NCI-H146 treated with DMSO at 0.1 percent for 48 hours (cell line): ENCODE measurements around the gene SLC1A3.

Source experiments
- DNase-seq: peaks from one replicate; lab custom pipeline; 2025; ENCODE audit not compliant: unreplicated experiment; lab: John Stamatoyannopoulos, UW

Gene SLC1A3

DNA sequence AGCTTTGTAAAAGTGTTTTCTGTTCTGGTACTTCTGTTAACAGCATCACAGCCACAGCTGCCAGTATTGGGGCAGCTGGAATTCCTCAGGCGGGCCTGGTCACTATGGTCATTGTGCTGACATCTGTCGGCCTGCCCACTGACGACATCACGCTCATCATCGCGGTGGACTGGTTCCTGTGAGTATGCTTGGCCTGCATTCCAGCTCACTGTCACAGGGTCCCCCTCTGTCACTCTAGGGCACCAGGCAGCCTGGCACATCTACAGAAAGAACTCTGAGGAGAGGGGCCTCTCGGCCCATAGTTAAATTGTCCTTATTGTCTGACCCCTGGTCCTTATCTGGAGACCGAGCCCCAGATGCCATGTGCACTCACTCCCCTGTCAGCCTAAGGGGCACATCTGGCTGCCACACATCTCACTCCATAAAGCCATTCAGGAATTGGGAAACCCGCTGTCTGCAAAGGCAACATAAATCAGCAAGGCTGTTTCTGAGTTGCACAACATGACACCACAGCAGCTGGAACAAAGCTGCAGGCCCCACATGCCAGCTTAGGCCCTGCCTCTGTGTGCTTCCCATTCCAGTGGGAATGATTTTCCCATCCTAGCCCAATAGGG, 77.5 kb downstream of the SLC1A3 start:
- no peak for DNase-seq

DNA sequence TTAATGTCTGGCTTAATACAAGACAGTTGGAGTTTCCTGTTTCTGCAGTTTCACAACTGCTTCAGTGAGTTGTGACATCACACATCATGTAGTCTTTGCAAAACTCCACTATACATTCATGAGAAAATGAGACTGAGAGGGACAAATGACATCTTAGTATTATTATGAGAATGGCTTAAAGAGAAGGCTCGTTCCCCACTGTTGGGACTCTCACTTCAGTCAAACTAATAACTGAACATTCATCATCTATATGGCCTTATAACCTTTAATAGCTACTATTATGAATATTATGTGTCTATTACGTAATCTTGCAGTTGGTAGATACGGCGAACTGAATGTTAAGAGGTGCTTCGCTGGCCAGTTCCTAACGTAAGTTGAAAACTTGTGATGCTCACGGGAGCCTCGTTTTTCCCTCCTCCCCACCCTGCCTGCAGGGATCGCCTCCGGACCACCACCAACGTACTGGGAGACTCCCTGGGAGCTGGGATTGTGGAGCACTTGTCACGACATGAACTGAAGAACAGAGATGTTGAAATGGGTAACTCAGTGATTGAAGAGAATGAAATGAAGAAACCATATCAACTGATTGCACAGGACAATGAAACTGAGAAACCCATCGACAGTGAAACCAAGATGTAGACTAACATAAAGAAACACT, 79.4 kb downstream of the SLC1A3 start:
- no peak for DNase-seq

DNA sequence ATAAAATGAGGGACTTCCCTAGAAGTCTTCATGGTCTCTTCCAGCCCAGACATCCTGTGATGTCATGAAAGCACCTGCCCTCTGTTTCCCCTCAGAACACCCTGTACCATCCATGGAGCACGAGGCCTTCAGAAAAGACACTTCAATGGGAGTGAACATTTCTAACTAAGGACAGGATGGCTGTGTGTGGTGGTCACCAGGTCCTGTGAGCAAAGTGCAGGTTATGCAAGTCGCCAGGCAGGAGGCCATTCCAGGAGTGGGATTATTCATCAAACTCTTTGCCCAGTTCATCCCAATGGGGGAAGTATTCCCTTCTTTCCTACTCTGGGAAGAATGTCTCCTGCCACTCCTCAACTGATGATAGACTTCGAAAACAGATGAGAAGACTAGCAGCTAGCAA, 80.5 kb downstream of the SLC1A3 start:
- DNase-seq = no peak

DNA sequence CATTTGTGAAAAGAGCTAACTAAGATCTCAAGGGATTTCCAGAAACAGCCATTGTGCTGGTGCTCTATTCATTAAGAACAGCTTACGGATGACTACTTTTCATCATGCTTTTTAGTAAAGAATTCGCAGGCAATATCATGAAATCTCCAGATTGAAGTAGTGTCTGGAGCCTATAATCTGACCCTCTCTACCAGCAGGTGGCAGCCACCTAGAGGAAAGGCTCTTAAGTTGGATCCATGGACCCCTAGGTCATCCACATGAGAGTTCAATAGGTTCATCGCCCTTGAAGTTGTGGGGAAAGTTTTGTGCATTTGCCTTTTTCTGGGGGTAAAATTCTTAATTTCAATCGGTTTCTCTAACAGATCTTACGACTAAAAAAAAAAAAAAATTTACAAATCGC, 82.3 kb downstream of the SLC1A3 start:
- DNase-seq = no peak

DNA sequence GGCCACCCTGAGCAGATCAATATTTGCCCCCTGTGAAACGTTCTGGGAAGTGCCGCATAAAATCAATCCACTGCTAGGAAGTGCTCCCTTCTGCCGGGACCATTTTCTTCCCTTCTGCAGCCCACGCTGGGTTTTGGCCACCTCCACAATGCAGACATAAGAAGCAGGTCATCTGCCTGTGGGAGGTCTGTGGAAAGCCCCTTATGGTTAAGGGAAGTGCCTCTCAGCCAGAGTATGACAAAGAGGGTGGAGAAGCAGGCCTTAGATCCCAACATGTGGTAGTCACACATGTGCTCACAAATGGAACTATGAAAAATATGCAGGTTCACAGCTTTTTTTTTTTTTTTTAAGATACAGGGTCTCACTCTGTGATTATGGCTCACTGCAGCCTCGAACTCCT, 82.8 kb downstream of the SLC1A3 start:
- DNase-seq = no peak

DNA sequence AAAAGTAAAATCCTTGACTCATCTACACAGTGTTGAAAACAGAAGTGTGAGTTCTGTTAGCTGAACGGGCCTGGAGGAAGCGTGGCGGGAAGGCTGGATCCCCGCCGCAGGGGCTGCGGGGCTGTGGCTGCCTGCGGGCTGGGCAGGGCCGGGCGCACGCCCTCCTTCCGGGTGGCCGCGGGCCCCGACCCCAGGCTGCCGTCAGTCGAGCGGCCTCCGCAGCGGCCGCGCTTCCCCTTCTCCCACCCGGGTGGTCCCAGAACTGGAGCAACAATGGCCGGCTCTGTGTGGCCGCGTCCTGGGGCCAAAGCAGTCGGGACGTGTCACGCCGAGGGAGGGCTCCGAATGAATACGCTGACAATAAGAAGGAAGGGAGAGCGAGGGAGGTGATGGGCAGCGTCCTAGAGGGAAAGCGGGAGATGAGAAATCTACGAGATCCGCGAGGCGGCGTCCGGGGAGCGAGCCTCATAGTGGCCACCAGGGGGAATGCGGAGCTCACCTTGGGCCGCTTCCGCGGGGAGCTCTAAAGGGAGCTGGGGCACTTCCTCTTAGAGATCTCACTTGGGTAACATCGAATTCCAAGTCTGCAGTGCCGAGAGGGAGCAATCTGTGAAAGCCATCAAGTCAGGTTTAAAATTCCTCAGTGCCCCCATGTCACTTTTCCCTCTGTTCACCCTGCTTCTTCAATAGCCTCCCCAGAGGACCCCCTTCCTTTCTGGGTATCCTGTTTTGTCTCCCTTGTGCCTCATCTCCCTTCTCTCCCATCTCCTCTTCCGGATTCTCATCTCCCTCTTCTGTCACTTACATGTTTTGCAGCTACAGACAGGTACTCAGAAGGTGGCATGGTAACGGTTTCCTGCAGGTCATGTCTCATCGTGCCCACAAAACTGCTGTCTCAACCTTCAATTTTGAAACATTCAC, 83.9 kb downstream of the SLC1A3 start:
- DNase-seq = peak; percentile 21

DNA sequence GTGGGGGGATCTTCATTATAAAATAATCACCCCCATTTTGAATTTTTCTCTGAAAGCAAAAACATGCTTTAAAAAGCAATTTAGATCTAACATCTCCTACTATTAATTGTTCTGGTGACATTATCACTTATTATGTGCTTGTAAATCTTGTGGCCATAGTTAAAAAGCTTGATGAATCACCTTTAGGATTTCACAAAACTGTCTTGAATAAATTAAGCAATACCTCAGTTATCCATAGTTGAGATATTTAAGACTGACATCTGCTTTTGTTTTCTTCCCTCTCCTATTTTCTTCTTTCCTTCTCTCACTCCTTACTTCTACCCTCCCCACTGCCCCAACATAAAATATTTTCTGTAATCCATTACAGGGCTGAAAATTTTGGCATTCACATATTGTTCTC, 84.8 kb downstream of the SLC1A3 start:
- no peak for DNase-seq

DNA sequence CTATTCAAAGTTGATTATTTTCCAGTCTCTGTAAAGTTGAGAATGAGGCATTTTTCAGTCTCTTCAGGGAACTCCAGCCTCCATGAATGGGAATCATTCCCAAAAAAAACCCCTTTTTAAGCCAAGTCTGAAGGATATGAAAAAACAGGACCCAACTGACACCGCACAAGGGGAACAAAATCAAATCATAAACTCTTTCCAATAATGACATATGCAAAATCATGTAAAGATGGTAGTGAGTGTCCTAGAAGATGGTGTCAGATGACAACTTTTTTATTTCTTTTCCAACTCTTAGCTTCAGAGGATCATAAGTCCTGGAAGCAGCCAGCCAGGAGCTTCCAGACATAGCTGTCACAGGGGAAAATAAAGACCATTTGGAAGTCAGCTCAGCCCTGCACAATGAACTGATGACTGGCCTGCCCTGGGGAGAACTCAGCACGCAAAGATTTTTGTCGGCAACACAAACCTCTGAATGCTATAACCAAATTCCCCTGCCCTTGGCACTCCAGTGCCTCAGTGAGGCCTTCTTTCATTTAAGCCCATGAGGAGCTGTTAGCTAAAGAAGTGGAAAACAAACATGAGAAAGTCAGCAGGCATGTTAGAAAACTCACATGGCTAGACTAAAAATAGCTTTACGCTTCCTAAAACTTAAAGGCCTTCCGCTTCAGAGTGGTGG, 85.4 kb downstream of the SLC1A3 start:
- DNase-seq = no peak

DNA sequence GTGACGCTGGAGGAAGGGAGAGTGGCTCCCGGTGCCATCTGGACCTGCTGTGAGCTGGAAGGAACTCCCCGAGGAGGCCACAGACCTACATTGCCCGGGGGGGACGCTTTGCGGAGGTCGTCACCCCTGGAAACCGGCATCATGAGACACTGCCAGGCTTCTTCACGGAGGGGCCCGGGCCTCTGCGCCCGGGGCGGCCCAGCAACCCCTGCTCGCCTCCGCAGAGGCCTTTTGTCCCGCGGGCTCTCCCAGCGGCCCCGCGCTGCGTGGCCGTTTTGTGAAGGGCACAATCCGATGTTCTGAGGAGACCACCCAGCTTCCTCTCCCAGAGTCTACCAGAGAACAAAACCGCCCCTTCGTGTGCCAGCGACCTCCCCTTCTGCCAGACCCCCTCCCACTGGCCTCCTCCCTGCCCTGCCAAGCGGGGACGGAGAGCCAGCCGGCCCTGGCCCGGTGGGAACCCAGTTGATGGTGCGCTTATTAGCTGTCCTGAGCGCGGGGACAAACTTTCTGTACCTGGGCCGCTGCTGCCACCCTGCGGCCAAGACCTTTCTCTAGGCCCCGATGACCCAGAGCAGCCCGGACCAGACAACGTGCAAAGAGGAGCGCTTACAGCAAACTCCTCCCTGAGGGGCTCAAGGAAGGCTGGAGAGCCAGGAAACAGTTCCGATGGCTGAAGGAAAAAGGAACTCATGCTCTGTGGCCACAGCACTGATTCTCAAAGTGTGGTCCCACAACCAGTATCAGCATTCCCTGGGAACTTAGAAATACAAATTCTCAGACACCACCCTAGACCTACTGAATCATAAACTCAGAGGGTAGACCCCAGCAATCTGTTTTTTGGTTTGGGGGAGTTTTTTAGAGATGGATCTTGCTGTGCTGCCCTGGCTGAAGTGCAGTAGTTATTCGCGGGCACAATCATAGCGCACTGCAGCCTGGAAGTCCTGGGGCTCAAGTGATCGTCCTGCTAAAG, 86.7 kb downstream of the SLC1A3 start:
- DNase-seq = no peak

DNA sequence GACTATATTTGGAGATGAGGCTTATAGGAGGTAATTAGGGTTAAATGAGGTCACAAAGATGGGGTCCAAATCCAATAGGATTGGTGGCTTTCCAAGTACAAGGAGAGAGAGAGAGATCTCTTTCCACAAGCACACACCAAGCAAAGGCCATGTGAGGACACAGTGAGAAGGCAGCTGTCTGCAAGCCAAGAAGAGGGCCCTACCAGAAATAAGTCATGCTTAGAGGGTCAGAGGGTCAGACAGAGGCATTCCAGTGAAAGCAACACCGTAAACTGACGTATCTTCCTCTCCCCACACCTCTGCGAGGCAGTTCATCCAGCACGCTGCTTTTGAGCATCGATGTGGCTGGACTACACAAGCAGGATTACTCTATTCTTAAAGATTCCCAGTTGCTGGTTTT, 87.9 kb downstream of the SLC1A3 start:
- no peak for DNase-seq

DNA sequence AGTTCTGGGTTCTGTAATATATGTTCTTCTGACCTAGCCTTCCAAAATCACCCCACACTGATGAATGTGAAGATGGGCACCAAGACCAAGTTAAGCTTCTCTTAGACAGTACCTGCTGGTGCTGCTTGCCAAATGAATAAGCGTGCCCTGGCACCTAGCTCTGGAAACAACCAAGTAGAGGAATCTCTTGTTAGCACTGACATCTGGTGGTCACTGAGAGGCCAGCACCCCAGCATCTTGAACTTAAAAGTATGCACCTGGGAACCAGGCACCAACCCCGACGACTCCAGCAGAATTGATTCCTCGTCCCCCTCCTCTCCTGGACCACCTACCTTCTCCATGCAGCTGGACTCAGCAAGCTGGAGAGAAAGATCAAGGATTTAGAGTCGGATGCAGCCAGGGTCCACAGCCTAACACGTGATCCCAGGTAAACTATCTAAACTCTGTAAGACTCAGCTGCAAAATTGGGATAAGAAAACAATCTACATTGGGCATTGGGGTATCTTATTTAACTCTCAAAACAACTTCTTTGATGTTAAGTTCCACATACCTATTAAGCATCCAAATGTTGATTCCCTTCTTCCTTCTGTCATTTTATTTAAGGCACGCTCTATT, 89.8 kb downstream of the SLC1A3 start:
- DNase-seq = no peak

DNA sequence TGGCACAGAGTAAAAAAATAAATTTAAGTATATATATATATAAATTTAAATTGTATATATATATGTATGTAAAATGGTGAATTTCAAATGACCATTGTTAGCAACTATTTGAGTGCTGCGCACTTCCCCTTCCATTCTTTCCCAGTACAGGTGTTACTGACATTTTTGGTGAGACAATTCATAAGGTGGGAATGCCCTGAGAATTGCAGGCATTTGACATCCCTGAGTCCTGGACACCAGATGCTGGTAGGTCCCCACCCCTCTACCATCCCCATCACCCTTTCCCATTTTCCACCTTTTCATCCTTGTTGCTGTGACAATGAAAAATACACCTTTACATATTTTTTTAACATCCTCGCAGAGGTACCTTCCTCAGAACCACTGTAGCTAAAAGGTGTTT, 91.6 kb downstream of the SLC1A3 start:
- no peak for DNase-seq

DNA sequence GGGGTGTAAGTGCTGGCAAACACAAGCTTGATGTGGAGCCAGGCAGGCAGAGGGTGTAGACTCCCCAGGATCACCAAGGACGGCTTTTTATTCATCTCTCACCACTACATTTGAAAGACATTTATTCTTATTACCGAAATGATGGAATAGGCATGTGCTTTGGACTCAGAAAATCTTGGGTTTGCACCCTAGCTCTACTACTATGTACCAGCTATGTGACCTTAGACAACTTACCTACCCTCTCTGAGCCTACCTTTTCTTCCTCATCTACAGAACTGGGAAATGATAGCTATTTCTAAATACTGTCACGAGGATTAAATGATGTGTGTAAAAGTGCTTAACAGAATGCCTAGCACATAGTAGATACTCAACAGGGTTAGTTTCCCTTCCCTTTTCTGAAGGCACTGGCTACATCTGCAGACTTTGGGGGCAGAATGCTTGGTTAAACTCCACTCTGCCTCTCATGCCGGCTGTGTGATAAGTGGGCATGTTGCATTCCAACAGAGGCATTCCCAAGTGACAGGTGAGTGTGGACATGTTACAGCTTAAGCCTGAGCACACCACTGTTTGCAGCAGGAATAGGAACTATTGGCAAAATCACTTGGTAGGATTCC, 94.8 kb downstream of the SLC1A3 start:
- DNase-seq = no peak

DNA sequence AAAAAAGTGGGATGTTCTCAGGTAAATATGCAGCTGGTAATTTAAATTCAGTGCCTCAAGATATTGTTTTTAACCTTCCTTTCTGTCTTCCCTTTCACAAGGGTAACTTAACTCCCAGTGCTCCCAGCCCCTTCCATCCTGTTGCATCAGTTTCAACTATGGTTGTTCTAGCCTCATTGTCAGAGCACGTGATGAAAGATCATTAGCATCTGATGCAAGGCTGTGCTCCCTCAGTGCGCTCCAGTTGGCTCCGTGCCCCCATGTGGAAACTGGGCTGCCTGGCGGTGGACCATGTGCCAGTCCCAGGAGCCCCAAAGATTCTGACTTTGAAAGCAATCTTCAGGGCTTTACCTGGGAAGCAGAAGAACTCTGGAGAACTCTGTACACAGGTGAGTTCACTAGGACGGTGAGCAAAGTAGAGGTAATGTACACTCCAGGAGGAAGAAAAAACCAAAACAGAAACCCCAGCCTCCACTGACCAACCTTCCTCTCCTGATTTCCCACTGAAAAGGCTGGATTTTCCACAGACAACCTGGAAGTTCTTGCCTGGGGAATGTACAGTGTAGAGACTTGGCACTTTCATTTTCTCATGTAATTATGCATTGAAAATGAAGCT, 96.9 kb downstream of the SLC1A3 start:
- no peak for DNase-seq

DNA sequence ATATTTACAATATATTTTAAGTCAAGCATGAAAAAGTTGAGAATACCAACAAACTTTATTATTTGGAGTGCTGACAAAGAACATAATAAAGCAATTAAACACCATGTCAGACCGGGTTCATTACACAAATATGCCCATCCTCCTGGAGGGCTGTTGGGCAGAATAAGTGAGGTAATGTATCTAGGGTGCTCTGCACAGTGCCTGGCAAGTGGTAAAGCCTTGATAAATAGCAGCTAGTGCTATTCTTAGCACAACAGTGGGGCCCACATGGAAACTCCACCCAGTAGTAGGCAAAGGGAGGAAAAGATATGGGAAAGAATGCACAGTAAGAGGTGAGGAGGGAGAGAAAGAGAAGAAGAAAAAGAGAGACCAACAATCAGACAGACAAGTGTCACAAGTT, 97.7 kb downstream of the SLC1A3 start:
- DNase-seq = no peak

DNA sequence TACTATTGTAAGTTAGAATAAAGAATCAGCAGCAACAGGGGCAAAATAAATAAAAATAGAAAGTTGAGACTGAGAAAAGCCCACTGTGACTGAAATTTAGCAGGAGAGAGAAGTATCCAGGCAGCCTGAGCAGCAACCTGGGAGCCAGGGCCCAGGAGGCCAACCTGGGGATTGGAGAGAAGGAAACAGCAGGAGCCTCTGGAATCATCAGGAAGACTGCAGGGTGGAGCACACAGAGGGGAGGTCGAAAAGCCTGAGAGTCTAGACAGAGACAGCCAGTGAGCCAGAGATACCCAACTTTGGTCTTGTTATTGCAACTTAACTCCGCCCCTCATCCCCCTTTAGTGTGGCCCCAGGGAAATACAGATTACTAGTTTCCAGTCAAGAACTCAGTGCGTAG, 98.6 kb downstream of the SLC1A3 start:
- DNase-seq = no peak

DNA sequence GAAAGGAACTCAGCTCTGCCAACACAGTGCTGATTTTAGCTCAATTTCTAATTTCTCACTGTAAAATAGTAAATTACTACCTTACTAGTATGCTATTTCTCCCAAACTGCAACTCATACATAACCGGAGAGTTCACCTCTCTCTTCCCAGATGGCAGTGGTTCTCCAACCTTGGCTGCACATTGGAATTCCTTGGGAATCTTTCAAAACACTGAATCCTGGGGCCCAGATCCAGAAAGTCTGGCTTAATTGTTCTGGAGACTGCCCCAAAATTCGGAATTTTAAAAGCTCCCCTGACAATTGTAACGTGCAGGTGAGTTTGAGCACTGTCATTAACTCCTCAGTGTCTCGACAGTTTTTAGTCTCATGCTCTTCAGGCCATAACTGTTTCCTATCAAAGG, 100.3 kb downstream of the SLC1A3 start:
- no peak for DNase-seq

DNA sequence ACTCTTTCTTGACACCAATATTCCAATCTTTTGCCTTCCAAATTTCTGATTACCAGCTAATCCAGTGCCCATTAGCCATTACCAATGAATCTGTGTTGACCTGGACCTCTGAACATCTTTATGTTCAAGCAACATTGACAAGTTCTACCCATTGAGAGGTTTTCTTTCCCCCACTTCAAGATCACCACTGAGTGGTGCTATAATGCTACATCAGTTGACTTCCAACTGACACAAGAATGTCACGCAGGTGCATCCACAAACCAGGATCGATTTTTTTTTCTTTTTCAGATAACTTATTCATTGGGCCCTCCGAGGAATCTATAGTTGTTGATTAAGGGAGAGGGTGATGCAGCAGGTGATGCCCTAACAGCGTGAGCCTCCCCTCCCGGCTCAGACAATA, 102.6 kb downstream of the SLC1A3 start:
- no peak for DNase-seq

DNA sequence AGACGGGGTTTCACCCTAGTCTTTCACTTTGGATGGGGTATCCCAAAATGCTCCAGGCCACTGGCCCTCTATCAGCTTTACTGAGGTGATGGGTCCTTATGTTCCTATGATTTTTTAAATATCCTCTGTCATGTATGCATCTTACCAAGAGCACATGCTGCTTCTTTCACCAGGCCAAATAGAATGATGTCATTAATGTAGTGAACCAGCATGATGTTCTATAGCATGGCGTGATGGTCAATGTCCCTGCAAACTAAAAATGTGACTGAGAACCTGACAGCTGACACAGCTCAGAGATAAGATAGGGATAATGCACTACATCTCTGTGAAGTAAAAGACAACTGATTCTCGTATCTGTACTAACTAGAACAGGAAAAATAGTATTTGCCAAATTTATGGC, 103.6 kb downstream of the SLC1A3 start:
- no peak for DNase-seq
